K562 (cell line): ENCODE measurements around the gene SYCN. TPM values are rescaled to one million over a fixed set of nuclear protein-coding genes. Genes with fewer than 3 reads are reported as not detected.
A peak's percentile ranks its signal among the peaks of the same experiment; 100 is the strongest.

Source experiments
- ATAC-seq: fragments of 200-7000 bp; cut with Tn5 transposase; 3 replicates; pipeline ENCODE4 v1.9.1; 2020; ENCODE audit warnings: moderate library complexity
- BruUV-seq: library from RNA; stranded (reverse); fragments of 400-500 nt; replicated peaks from 2 replicates; lab custom pipeline; 2021; lab: Mats Ljungman, UMichigan
- CTCF ChIA-PET: fragments of 300-600 bp; formaldehyde crosslinking; extraction: SDS; loops from one replicate; lab custom pipeline; 2021; ENCODE audit warnings: low intra/inter-chr PET ratio; lab: Yijun Ruan, JAX
- POLR2A ChIA-PET: fragments of 300-600, 350-650 bp; sonication (Branson Sonifier 250); formaldehyde crosslinking; extraction: SDS; loops from one replicate; lab custom pipeline; 2021; ENCODE audit warnings: antibody characterized with exemption, inconsistent platforms; lab: Yijun Ruan, JAX
- DNase-seq, 4 experiments: peaks; one replicate each; pipeline versions ENCODE4 v3.0.0 to v3.0.0-alpha.2; 2011 to 2018; ENCODE audit warnings: low spot score in 3 of 4, mixed read lengths in 3 of 4; ENCODE audit errors: extremely low read depth in 1 of 4
- FAIRE-seq: peaks from 2 replicates; lab custom pipeline; 2011; peaks lifted over from hg19 to GRCh38; lab: Jason Lieb, UNC
- H2AFZ ChIP-seq: 2 replicates; pipeline ENCODE4 v1.6.0; 2011; ENCODE audit warnings: low read depth, low read length, control low read depth, inconsistent platforms
- H3K27ac ChIP-seq: fragments of 200-600 bp; 3 replicates; pipeline ENCODE4 v1.8.0; 2011; ENCODE audit warnings: low read depth, mild to moderate bottlenecking, control low read depth, inconsistent platforms, low read length, moderate library complexity, mixed read lengths; ENCODE audit errors: extremely low read depth
- H3K27me3 ChIP-seq, 2 experiments: fragments of 300-600 bp in 1 of 2; 2 replicates in 1 of 2; 3 replicates in 1 of 2; pipeline versions ENCODE4 v1.6.0 to v1.8.0; 2011; ENCODE audit warnings: inconsistent platforms in 2 of 2, low read length in 2 of 2, mild to moderate bottlenecking in 1 of 2, mixed read lengths in 1 of 2, moderate library complexity in 1 of 2; ENCODE audit not compliant: control insufficient read depth in 2 of 2, insufficient read depth in 2 of 2
- H3K36me3 ChIP-seq: fragments of 300-600 bp; 3 replicates; pipeline ENCODE4 v1.8.0; 2011; ENCODE audit warnings: mild to moderate bottlenecking, low read length, inconsistent platforms; ENCODE audit not compliant: control insufficient read depth, insufficient read depth
- H3K4me1 ChIP-seq, 2 experiments: fragments of 200-600 bp in 1 of 2; replicated peaks in 1 of 2; 2 replicates in 1 of 2; 3 replicates in 1 of 2; pipeline versions ENCODE4 v1.5.1 to v1.8.0; 2011; ENCODE audit warnings: inconsistent platforms in 2 of 2, low read length in 2 of 2, mild to moderate bottlenecking in 1 of 2, mixed read lengths in 1 of 2, moderate library complexity in 1 of 2; ENCODE audit not compliant: control insufficient read depth in 2 of 2, insufficient read depth in 2 of 2
- H3K4me2 ChIP-seq: 2 replicates; pipeline ENCODE4 v1.6.1; 2011; ENCODE audit warnings: low read length, control low read depth, inconsistent platforms, mixed read lengths; ENCODE audit not compliant: insufficient read depth
- H3K4me3 ChIP-seq: fragments of 200-600 bp; sonication (generic), shearing (Covaris generic); 2 replicates; pipeline ENCODE4 v1.5.1; 2016; ENCODE audit warnings: control low read depth, inconsistent platforms
- H3K79me2 ChIP-seq: fragments of 200-600 bp; 3 replicates; pipeline ENCODE4 v1.8.0; 2011; ENCODE audit warnings: low read length, inconsistent platforms; ENCODE audit not compliant: control insufficient read depth, insufficient read depth
- H3K9ac ChIP-seq, 2 experiments: 2 replicates each; pipeline versions ENCODE4 v1.6.0 to v1.6.1; 2011; ENCODE audit warnings: low read depth in 2 of 2, low read length in 2 of 2, control low read depth in 1 of 2, inconsistent platforms in 1 of 2, mild to moderate bottlenecking in 1 of 2, mixed read lengths in 1 of 2; ENCODE audit not compliant: insufficient read depth in 1 of 2
- H3K9me1 ChIP-seq: one replicate; pipeline ENCODE4 v1.6.0; 2011; ENCODE audit warnings: inconsistent platforms, mild to moderate bottlenecking, low read length, moderate library complexity; ENCODE audit not compliant: control insufficient read depth, insufficient read depth
- H3K9me3 ChIP-seq: replicated peaks from 2 replicates; pipeline ENCODE4 v1.5.1; 2011; ENCODE audit warnings: low read depth, low read length, inconsistent platforms; ENCODE audit not compliant: control insufficient read depth, insufficient read depth
- H4K20me1 ChIP-seq: replicated peaks from 2 replicates; pipeline ENCODE4 v1.6.1; 2011; ENCODE audit warnings: low read length, inconsistent platforms, mixed read lengths; ENCODE audit not compliant: control insufficient read depth, insufficient read depth
- ARHGAP35 ChIP-seq: fragments of 450-650 bp; IDR thresholded peaks from 2 replicates; pipeline ENCODE4 v1.6.1; 2018; ENCODE audit not compliant: partially characterized antibody
- CGGBP1 ChIP-seq: fragments of 250-450 bp; sonication (Bioruptor Pico); IDR thresholded peaks from 2 replicates; pipeline ENCODE4 v1.9.0; 2021; ENCODE audit warnings: mild to moderate bottlenecking
- GMEB1 ChIP-seq: fragments of 250-450 bp; sonication (Bioruptor Pico); IDR thresholded peaks from 2 replicates; pipeline ENCODE4 v1.4.0; 2020; ENCODE audit warnings: mild to moderate bottlenecking
- GTF2F1 ChIP-seq: IDR thresholded peaks from 2 replicates; pipeline ENCODE4 v1.6.1; 2011; ENCODE audit warnings: low read depth, low read length, improper control_type of control experiment
- LEF1 ChIP-seq: fragments of 450-650 bp; IDR thresholded peaks from 2 replicates; pipeline ENCODE4 v1.6.1; 2016; ENCODE audit warnings: mild to moderate bottlenecking
- MEIS2 ChIP-seq: fragments of 450-650 bp; IDR thresholded peaks from 2 replicates; pipeline ENCODE4 v1.6.1; 2014; ENCODE audit warnings: mild to moderate bottlenecking; ENCODE audit not compliant: partially characterized antibody
- PBX2 ChIP-seq, 2 experiments: IDR thresholded peaks in 1 of 2; conservative IDR thresholded peaks in 1 of 2; 2 replicates each; pipeline ENCODE4 v1.6.1; 2016; ENCODE audit warnings: low read depth in 2 of 2, mild to moderate bottlenecking in 1 of 2, missing compliant biosample characterization in 1 of 2, missing genetic modification characterization in 1 of 2, moderate library complexity in 1 of 2
- POLR2AphosphoS5 ChIP-seq: IDR thresholded peaks from 2 replicates; pipeline ENCODE4 v1.6.1; 2011; ENCODE audit warnings: mild to moderate bottlenecking, low read depth, low read length, moderate library complexity; ENCODE audit not compliant: control insufficient read depth, insufficient read depth
- ZNF583 ChIP-seq: fragments of 250-450 bp; sonication (Bioruptor Pico); IDR thresholded peaks from 2 replicates; pipeline ENCODE4 v1.4.0; 2020
- ZNF609 ChIP-seq: sonication (generic); formaldehyde crosslinking; IDR thresholded peaks from 2 replicates; pipeline ENCODE4 v1.8.1; 2023; ENCODE audit warnings: missing genetic modification reagents, mild to moderate bottlenecking, borderline replicate concordance
- WGBS: fragments of 100-300 bp; shearing (Covaris generic); methylation state at CpG from one replicate; pipeline ENCODE4 v1.1.6; 2016; ENCODE audit warnings: low coverage, mixed read lengths; ENCODE audit not compliant: insufficient coverage; ENCODE audit errors: missing lambda C conversion rate; 5-methylcytosine and 5-hydroxymethylcytosine counted together
- in situ Hi-C: fragments of 300-500 bp; cut with MboI; formaldehyde crosslinking; loops from 4 replicates; pipeline ENCODE4 v1.15.0; 2018; ENCODE audit warnings: inconsistent platforms, mixed read lengths
- intact Hi-C: fragments of 100-400 bp; cut with micrococcal nuclease; formaldehyde crosslinking; loops from 2 replicates; pipeline ENCODE4 v1.14.2; 2022
- polyA plus RNA-seq, 8 experiments: library from polyadenylated mRNA; depleted of rRNA in 4 of 8; stranded (reverse) in 5 of 8; unstranded in 3 of 8; fragments of >200 nt; fragmentation: Nextera tagmentation in 2 of 8; fragmentation: Illumina TruSeq in 1 of 8; extraction: Ambion mirVana in 2 of 8; extraction: Trizol in 1 of 8; gene quantifications; 2 replicates each; pipeline versions ENCODE4 v1.2.1 to v1.2.3, GENCODE V29; 2011 to 2014; ENCODE audit warnings: inconsistent platforms in 1 of 8, missing spikeins in 1 of 8
- total RNA-seq, 7 experiments: library from RNA; depleted of rRNA in 6 of 7; stranded (reverse); fragments of >200 nt in 6 of 7; fragmentation: Illumina TruSeq in 2 of 7; extraction: Trizol in 2 of 7; gene quantifications; 2 replicates each; pipeline versions ENCODE4 v1.2.1 to v1.2.3, GENCODE V29; 2011 to 2021; ENCODE audit warnings: low replicate concordance in 1 of 7

The SYCN gene
- total and polyA plus RNA-seq, 9 of the 15 experiments (the other 6 are each of a cell fraction or from before 2014, with no cell fraction given), result not detected

GRCh38 chr19:39186391-39186790 is 17.7 kb downstream of the SYCN start (continued):
- TF ChIP-seq PBX2 (CRISPR knock-in tag; IDR thresholded peaks at IDR 0.05; ENCODE audit: low read depth) (no peak), PBX2 (tag; conservative IDR thresholded peaks at IDR 0.05; ENCODE audit: low read depth) (no peak), CGGBP1 (CRISPR knock-in tag) (no peak), POLR2AphosphoS5 (no peak)

- DNase-seq (peak in 2 of 4 experiments; percentile 39 to 43), ATAC-seq (peak; percentile 33; the same call in 2 of the 3 replicates), FAIRE-seq (peak; percentile 74)
- H3K79me2 ChIP-seq, result no peaks in the 10 kb centered on the region
- H2AFZ ChIP-seq, result no peak overlapping the region
- BruUV-seq, result no TSS peak
- H3K9me3 ChIP-seq, result no peaks in the 10 kb centered on the region
- 18% methylated on average over 8 of the region's 8 CpGs for WGBS
- H3K36me3 ChIP-seq, result peaks cover 13% of the 10 kb centered on the region; the same call in 2 of the 3 replicates
- no peak overlapping the region for H3K4me3 ChIP-seq
- peaks cover 0 to 14% of the 10 kb centered on the region in 2 experiments; a peak in 3 of 5 replicates for H3K4me1 ChIP-seq
- no peaks in the 10 kb centered on the region for H3K27me3 ChIP-seq
- ChIA-PET POLR2A (interaction anchor here (1.1 kb wide), 1 partner anchor 46 kb away, joined by 4 read pairs; no protein-coding TSS in a partner anchor), CTCF (interaction anchor here (0.7 kb wide), 1 partner anchor 642 kb away, joined by 3 read pairs; no protein-coding TSS in a partner anchor)
- intact Hi-C loops (no loop called here), in situ Hi-C loops (no loop called here)
- H3K4me2 ChIP-seq, result peak overlapping the region; percentile 20; the same call in 1 of the 2 replicates
- no peak overlapping the region for H3K9ac ChIP-seq
- peak overlapping the region; percentile 24; the same call in 1 of the 3 replicates for H3K27ac ChIP-seq
- no peaks in the 10 kb centered on the region for H3K9me1 ChIP-seq
- no peaks in the 10 kb centered on the region; the same call in 1 of the 2 replicates for H4K20me1 ChIP-seq
- TF ChIP-seq ZNF609 (CRISPR knock-in tag), result no peak
- no peak for TF ChIP-seq ZNF583 (CRISPR knock-in tag)
- TF ChIP-seq GMEB1 (CRISPR knock-in tag), result no peak
- peak; percentile 20 for TF ChIP-seq MEIS2
- TF ChIP-seq GTF2F1, result no peak
- TF ChIP-seq ARHGAP35, result no peak
- no peak for TF ChIP-seq LEF1
These were observed 21.0 kb downstream of the SYCN start for GRCh38 chr19:39183104-39183503.
